RWPE1 (cell line): ENCODE data around the gene FAM200A.

ENCODE experiments used
- CTCF ChIA-PET: fragments of 350-600 bp; sonication (Branson Sonifier 250); formaldehyde crosslinking; extraction: SDS; loops from one replicate; lab custom pipeline; 2021; lab: Yijun Ruan, JAX
- POLR2A ChIA-PET: fragments of 400-600 bp; formaldehyde crosslinking; extraction: SDS; loops from one replicate; lab custom pipeline; 2020; ENCODE audit warnings: antibody characterized with exemption; ENCODE audit not compliant: low non-redundant PET; lab: Yijun Ruan, JAX
- DNase-seq: peaks from one replicate; pipeline ENCODE4 v3.0.0; 2012; ENCODE audit warnings: low spot score
- H3K27ac ChIP-seq: fragments of 450-650 bp; 2 replicates; pipeline ENCODE4 v1.5.1; 2017
- CTCF ChIP-seq: fragments of 450-650 bp; conservative IDR thresholded peaks from 2 replicates; pipeline ENCODE4 v1.5.1; 2017; ENCODE audit warnings: low read depth, mild to moderate bottlenecking

The FAM200A gene

GRCh38 chr7:99560834-99561736 lies 9.2 kb upstream of the FAM200A start:
- ChIA-PET CTCF (interaction anchor here (0.6 kb wide), 1 partner anchor 30 kb away, joined by 5 read pairs; no protein-coding TSS in a partner anchor), POLR2A (no interaction called here)
- peak; percentile 53 for DNase-seq
- no peak for TF ChIP-seq CTCF
- H3K27ac ChIP-seq, result peak overlapping the region; percentile 92

GRCh38 chr7:99559175-99559915 lies 7.4 kb upstream of the FAM200A start:
- ChIA-PET POLR2A (interaction anchor here (0.6 kb wide), 3 partner anchors 42 to 501 kb away, joined by 3 to 5 read pairs (median 4); no protein-coding TSS in a partner anchor), CTCF (no interaction called here)
- no peak for TF ChIP-seq CTCF
- DNase-seq, result peak; percentile 35
- H3K27ac ChIP-seq, result peak overlapping the region; percentile 92

- ChIA-PET CTCF (interaction anchor here (0.6 kb wide), 2 partner anchors 24 to 429 kb away, joined by 3 to 5 read pairs; no protein-coding TSS in a partner anchor), POLR2A (interaction anchor here (0.6 to 0.7 kb wide), 3 partner anchors 42 to 281 kb away, joined by 3 to 4 read pairs (median 3); partner anchors contain the start of gene ZNF394)
- DNase-seq, result peak; percentile 88
- TF ChIP-seq CTCF, result no peak
- H3K27ac ChIP-seq, result peak within 1 kb of the TSS; percentile 92
Observed at GRCh38 chr7:99558306-99559174, 6.6 kb upstream of the FAM200A start, which contains the start of gene ZNF655. Gene ZNF655 (plus strand): TSS chr7:99558642. CDS start chr7:99560560, 1,918 bp downstream.

- no peak for TF ChIP-seq CTCF
- peak overlapping the region; percentile 92 for H3K27ac ChIP-seq
- no peak for DNase-seq
- ChIA-PET POLR2A (interaction anchor here (0.7 kb wide), 2 partner anchors 58 to 281 kb away, joined by 3 read pairs; partner anchors contain the start of gene ZNF394), CTCF (interaction anchor here (0.6 kb wide), 1 partner anchor 24 kb away, joined by 3 read pairs; no protein-coding TSS in a partner anchor)
Observed at GRCh38 chr7:99557940-99558305, 6.0 kb upstream of the FAM200A start.

- ChIA-PET POLR2A (no interaction called here), CTCF (no interaction called here)
- TF ChIP-seq CTCF, result no peak
Observed at GRCh38 chr7:99557196-99557607, 5.3 kb upstream of the FAM200A start.

More at GRCh38 chr7:99557196-99557607, 5.3 kb upstream of the FAM200A start:
- H3K27ac ChIP-seq, result no peak overlapping the region
- no peak for DNase-seq
